Kidney (tissue), 14 donors: ENCODE data around the gene TAS1R3. TPM values are rescaled to one million over a fixed set of nuclear protein-coding genes. Genes with fewer than 3 reads are reported as not detected.

Experiments
- DNase-seq, 5 donors: peaks; one replicate each; pipeline ENCODE4 v3.0.0-alpha.2; 2013 to 2020
- FAIRE-seq: peaks from 2 replicates; lab custom pipeline; 2012; peaks lifted over from hg19 to GRCh38; lab: Jason Lieb, UNC
- H3K27ac ChIP-seq, 2 donors: one replicate each; pipeline ENCODE4 v1.7.0; 2013; ENCODE audit warnings: low read depth in 2 of 2, low read length in 2 of 2, inconsistent platforms in 1 of 2
- H3K27me3 ChIP-seq: one replicate; pipeline ENCODE4 v1.7.1; 2013; ENCODE audit warnings: low read length, inconsistent platforms; ENCODE audit not compliant: control insufficient read depth, insufficient read depth
- H3K36me3 ChIP-seq, 3 donors: one replicate each; pipeline versions ENCODE4 v1.7.0 to v1.7.1; 2013; ENCODE audit warnings: low read length in 3 of 3, control low read depth in 1 of 3, inconsistent platforms in 1 of 3; ENCODE audit not compliant: insufficient read depth in 3 of 3, control insufficient read depth in 2 of 3
- H3K4me1 ChIP-seq, 3 donors: one replicate each; pipeline versions ENCODE4 v1.7.0 to v1.7.1; 2013; ENCODE audit warnings: low read length in 3 of 3, inconsistent platforms in 1 of 3, low read depth in 1 of 3; ENCODE audit not compliant: control insufficient read depth in 2 of 3, insufficient read depth in 2 of 3
- H3K4me3 ChIP-seq, 3 donors: one replicate each; pipeline versions ENCODE4 v1.7.0 to v1.8.1; 2013; ENCODE audit warnings: low read length in 3 of 3, control low read depth in 1 of 3, inconsistent platforms in 1 of 3
- H3K9ac ChIP-seq, 3 donors: one replicate each; pipeline versions ENCODE4 v1.7.0 to v1.7.1; 2013; ENCODE audit warnings: low read length in 3 of 3, control low read depth in 1 of 3, inconsistent platforms in 1 of 3
- H3K9me3 ChIP-seq, 3 donors: one replicate each; pipeline versions ENCODE4 v1.7.0 to v1.7.1; 2013; ENCODE audit warnings: low read length in 3 of 3, control low read depth in 1 of 3, inconsistent platforms in 1 of 3; ENCODE audit not compliant: control insufficient read depth in 2 of 3, insufficient read depth in 1 of 3
- CTCF ChIP-seq: IDR thresholded peaks from 3 replicates; pipeline ENCODE4 v1.5.1; 2012; ENCODE audit warnings: mild to moderate bottlenecking, moderate library complexity, borderline replicate concordance; ENCODE audit not compliant: insufficient read depth; ENCODE audit errors: extremely low read depth
- intact Hi-C: fragments of 100-400 bp; cut with DNase I; formaldehyde crosslinking; loops from one replicate; pipeline ENCODE4 v1.11.1; 2022
- polyA plus RNA-seq: library from polyadenylated mRNA; stranded (reverse); fragments of 350-450 nt; fragmentation: Illumina TruSeq; extraction: RNeasy Lipid Tissue Mini Kit (QIAGEN cat#74804); gene quantifications from one replicate; pipeline ENCODE4 v1.2.3, GENCODE V29; 2014; ENCODE audit warnings: low read depth, low replicate concordance; ENCODE audit not compliant: insufficient read depth
- total RNA-seq: library from RNA; stranded (reverse); fragmentation: NEBNext Ultra II Directional; extraction: Animal tissue kit (Norgen Biotek cat#: 25700); gene quantifications from one replicate; pipeline ENCODE4 v1.2.1, GENCODE V29; 2021
- donor health status: control.
- donor health status: control.
- donor health status: control.
- donor health status: control.
- donor health status: control.
- donor health status: DM: yes; HTN: yes; CAD: no.
- donor health status: Normal renal cell carcinoma (clear cell type).

Gene TAS1R3
- total and polyA plus RNA-seq, 2 donors from 2014 or later = 0.15 to 1.3 TPM

GRCh38 chr1:1321477-1321876, 9.6 kb upstream of the TAS1R3 start:
- TF ChIP-seq CTCF = no peak
- Histone ChIP-seq H3K27ac (no peak overlapping the region), H3K4me3 (no peak overlapping the region), H3K27me3 (no peaks in the 10 kb centered on the region), H3K4me1 (peaks cover 0 to 17% (median 11%) of the 10 kb centered on the region in 3 donors), H3K9ac (no peak overlapping the region), H3K9me3 (no peaks in the 10 kb centered on the region), H3K36me3 (no peaks in the 10 kb centered on the region)
- FAIRE-seq = no peak
- no peak for DNase-seq
- intact Hi-C loops = no loop called here

GRCh38 chr1:1322418-1322817, 8.7 kb upstream of the TAS1R3 start:
- Histone ChIP-seq H3K27me3 (no peaks in the 10 kb centered on the region), H3K4me3 (no peak overlapping the region), H3K4me1 (peaks cover 0 to 20% (median 11%) of the 10 kb centered on the region in 3 donors), H3K9ac (no peak overlapping the region), H3K27ac (no peak overlapping the region), H3K9me3 (no peaks in the 10 kb centered on the region), H3K36me3 (peaks cover 0 to 2% (median 0%) of the 10 kb centered on the region in 3 donors)
- FAIRE-seq (no peak), DNase-seq (no peak)
- intact Hi-C loops = no loop called here
- no peak for TF ChIP-seq CTCF

- TF ChIP-seq CTCF = no peak
- FAIRE-seq = no peak
- no peaks in the 10 kb centered on the region for H3K27me3 ChIP-seq
- no peak overlapping the region for H3K9ac ChIP-seq
- H3K4me3 ChIP-seq = no peak overlapping the region
- no peak for DNase-seq
- no peaks in the 10 kb centered on the region for H3K9me3 ChIP-seq
- peaks cover 0 to 20% (median 11%) of the 10 kb centered on the region in 3 donors for H3K4me1 ChIP-seq
- H3K27ac ChIP-seq = no peak overlapping the region
- H3K36me3 ChIP-seq = peaks cover 0 to 2% (median 0%) of the 10 kb centered on the region in 3 donors
- intact Hi-C loops = no loop called here
Measured at GRCh38 chr1:1322952-1323351, 8.1 kb upstream of the TAS1R3 start.

GRCh38 chr1:1324084-1324523, 7.0 kb upstream of the TAS1R3 start:
- DNase-seq (no peak), FAIRE-seq (no peak)
- TF ChIP-seq CTCF = no peak
- Histone ChIP-seq H3K36me3 (peaks cover 0 to 2% (median 0%) of the 10 kb centered on the region in 3 donors), H3K4me3 (peak overlapping the region; percentile 39 to 78 (median 47)), H3K9ac (peak overlapping the region; percentile 29 to 77 (median 29)), H3K27ac (peak overlapping the region in 1 of 2 donors; percentile 28), H3K9me3 (no peaks in the 10 kb centered on the region), H3K27me3 (no peaks in the 10 kb centered on the region), H3K4me1 (peaks cover 0 to 20% (median 11%) of the 10 kb centered on the region in 3 donors)
- intact Hi-C loops = no loop called here
